Measurements from ENCODE around the gene RFFL. TPM values are rescaled to one million over a fixed set of nuclear protein-coding genes. Genes with fewer than 3 reads are reported as not detected.

Gene RFFL
- total and polyA plus RNA-seq, 9 of the 15 experiments (the other 6 are each of a cell fraction or from before 2014, with no cell fraction given): 3.4 to 18.1 (median 12.8) TPM

DNA sequence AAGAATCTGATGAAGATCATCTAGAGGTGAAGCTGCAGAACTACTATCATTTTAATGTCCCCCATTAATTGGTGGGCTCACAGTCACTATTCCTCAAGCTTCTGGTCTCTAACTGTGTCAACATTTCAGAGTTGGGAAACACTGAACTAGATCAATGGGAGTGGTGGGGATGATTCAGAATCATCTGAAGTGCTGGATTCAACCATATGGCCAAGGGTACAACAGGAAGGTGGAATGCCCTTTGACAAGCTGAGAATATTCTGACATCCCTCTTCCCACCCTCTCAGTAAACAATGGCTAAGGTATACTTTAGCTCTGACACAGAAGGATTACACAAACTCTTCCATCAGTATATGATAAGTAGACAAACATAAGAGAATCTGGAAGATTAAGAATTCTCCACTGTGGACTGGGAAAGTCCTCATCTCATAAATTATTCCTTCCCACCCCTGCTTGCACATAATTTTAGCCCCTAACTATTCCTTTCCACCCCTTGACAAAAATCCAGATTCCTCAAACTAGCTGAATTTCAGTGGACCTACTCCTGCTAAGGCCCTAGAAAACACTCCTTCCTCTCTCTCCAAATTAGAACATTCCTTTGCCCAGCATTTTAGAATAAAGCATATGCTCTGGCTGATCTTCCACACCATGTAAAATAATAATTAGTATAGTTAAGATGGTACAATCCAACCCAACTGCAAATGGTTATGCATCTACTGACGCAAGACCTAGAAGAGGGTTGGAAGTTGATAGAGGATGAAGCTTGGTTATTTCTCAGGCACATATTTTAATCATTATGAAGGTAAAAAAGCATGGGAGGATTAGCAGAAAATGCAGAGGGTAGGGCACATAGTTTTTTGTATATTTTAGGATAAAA, 16.3 kb upstream of the RFFL start:
- POLR2A ChIA-PET: interaction anchor here (0.6 to 1.7 kb wide), 3 partner anchors 16 to 659 kb away, joined by 3 to 10 read pairs (median 4); partner anchors contain the start of genes LIG3 and RFFL
- FAIRE-seq (no peak), DNase-seq (ENCODE audit: extremely low read depth in 1 of 4, low spot score in 3 of 4) (no peak), ATAC-seq (no peak)
- CTCF ChIA-PET (ENCODE audit: low intra/inter-chr PET ratio): no interaction called here
- Histone ChIP-seq H3K4me3 (no peak overlapping the region), H3K79me2 (ENCODE audit: control insufficient read depth, insufficient read depth, low read length) (peaks cover 32% of the 10 kb centered on the region; the same call in 2 of the 3 replicates), H3K27me3 (ENCODE audit: control insufficient read depth in 2 of 2, insufficient read depth in 2 of 2, low read length in 2 of 2) (no peaks in the 10 kb centered on the region), H3K9ac (ENCODE audit: insufficient read depth in 1 of 2, low read depth in 2 of 2, low read length in 2 of 2) (no peak overlapping the region), H3K4me1 (replicated peaks in 1 of 2; ENCODE audit: control insufficient read depth in 2 of 2, insufficient read depth in 2 of 2, low read length in 2 of 2) (peaks cover 2 to 20% of the 10 kb centered on the region in 2 experiments; a peak in 3 of 5 replicates), H3K9me1 (ENCODE audit: control insufficient read depth, insufficient read depth, low read length) (peaks cover 3% of the 10 kb centered on the region), H4K20me1 (replicated peaks; ENCODE audit: control insufficient read depth, insufficient read depth, low read length) (peaks cover 8% of the 10 kb centered on the region; the same call in 1 of the 2 replicates), H3K36me3 (ENCODE audit: control insufficient read depth, insufficient read depth, low read length) (no peaks in the 10 kb centered on the region), H3K9me3 (replicated peaks; ENCODE audit: control insufficient read depth, insufficient read depth, low read depth, low read length) (no peaks in the 10 kb centered on the region), H2AFZ (ENCODE audit: low read depth, low read length) (no peak overlapping the region), H3K27ac (ENCODE audit: extremely low read depth, low read depth, low read length) (no peak overlapping the region), H3K4me2 (ENCODE audit: insufficient read depth, low read length) (no peak overlapping the region)
- in situ Hi-C loops (cut with MboI) (no loop called here), intact Hi-C loops (cut with micrococcal nuclease) (no loop called here)
- TF ChIP-seq PRDM10 (IDR thresholded peaks at IDR 0.05; ENCODE audit: partially characterized antibody): peak; percentile 26
- TF ChIP-seq RBM14 (IDR thresholded peaks at IDR 0.05; ENCODE audit: borderline replicate concordance, insufficient read depth, low read depth, low read length): no peak
- BruUV-seq (replicated peaks): no TSS peak
- 94% methylated on average over 1 of the region's 1 CpG for WGBS (ENCODE audit: insufficient coverage, low coverage, missing lambda C conversion rate)

Measured in K562 (cell line).